ENCODE data around the gene PDCD2. TPM values are rescaled to one million over a fixed set of nuclear protein-coding genes. Genes with fewer than 3 reads are reported as not detected.

The PDCD2 gene
- total RNA-seq, 1 donor from 2014 or later, result 63.2 TPM

GRCh38 chr6:170596426-170596825 lies 12.0 kb upstream of the PDCD2 start:
- no peak for TF ChIP-seq CTCF (IDR thresholded peaks at IDR 0.05; ENCODE audit: unreplicated experiment)
- peaks cover 18% of the 10 kb centered on the region for H3K9me3 Mint-ChIP-seq (ENCODE audit: low read depth)
- H3K27ac Mint-ChIP-seq, result no peak overlapping the region
- H3K27me3 Mint-ChIP-seq, result peaks cover 4% of the 10 kb centered on the region
- no peaks in the 10 kb centered on the region for H3K4me1 Mint-ChIP-seq (ENCODE audit: low read depth)
- no peak overlapping the region for H3K4me3 Mint-ChIP-seq (ENCODE audit: low read depth)
- H3K36me3 Mint-ChIP-seq (ENCODE audit: insufficient read depth), result no peaks in the 10 kb centered on the region
- no peak for DNase-seq (ENCODE audit: low spot score, unreplicated experiment)

GRCh38 chr6:170590725-170591124 lies 6.3 kb upstream of the PDCD2 start:
- Mint-ChIP-seq H3K4me1 (ENCODE audit: low read depth) (no peaks in the 10 kb centered on the region), H3K36me3 (ENCODE audit: insufficient read depth) (peaks cover 2% of the 10 kb centered on the region), H3K27ac (no peak overlapping the region), H3K27me3 (no peaks in the 10 kb centered on the region), H3K4me3 (ENCODE audit: low read depth) (no peak overlapping the region), H3K9me3 (ENCODE audit: low read depth) (peaks cover 35% of the 10 kb centered on the region)
- no peak for TF ChIP-seq CTCF (IDR thresholded peaks at IDR 0.05; ENCODE audit: unreplicated experiment)
- no peak for DNase-seq (ENCODE audit: low spot score, unreplicated experiment)

GRCh38 chr6:170584954-170585498 lies 589 bp upstream of the PDCD2 start:
- peaks cover 9% of the 10 kb centered on the region for H3K36me3 Mint-ChIP-seq (ENCODE audit: insufficient read depth)
- peaks cover 4% of the 10 kb centered on the region for H3K9me3 Mint-ChIP-seq (ENCODE audit: low read depth)
- H3K4me1 Mint-ChIP-seq (ENCODE audit: low read depth), result peaks cover 10% of the 10 kb centered on the region
- peak overlapping the region; percentile 97 for H3K27ac Mint-ChIP-seq
- H3K27me3 Mint-ChIP-seq, result no peaks in the 10 kb centered on the region
- H3K4me3 Mint-ChIP-seq (ENCODE audit: low read depth), result peak overlapping the region; percentile 100
- DNase-seq (ENCODE audit: low spot score, unreplicated experiment), result no peak
- TF ChIP-seq CTCF (IDR thresholded peaks at IDR 0.05; ENCODE audit: unreplicated experiment), result no peak

GRCh38 chr6:170583756-170584180 lies 669 bp downstream of the PDCD2 start:
- Mint-ChIP-seq H3K27me3 (no peaks in the 10 kb centered on the region), H3K4me3 (ENCODE audit: low read depth) (peak overlapping the region; percentile 100), H3K27ac (peak overlapping the region; percentile 96), H3K4me1 (ENCODE audit: low read depth) (peaks cover 10% of the 10 kb centered on the region), H3K36me3 (ENCODE audit: insufficient read depth) (peaks cover 9% of the 10 kb centered on the region), H3K9me3 (ENCODE audit: low read depth) (no peaks in the 10 kb centered on the region)
- DNase-seq (ENCODE audit: low spot score, unreplicated experiment), result no peak
- peak; percentile 27 for TF ChIP-seq CTCF (IDR thresholded peaks at IDR 0.05; ENCODE audit: unreplicated experiment)

GRCh38 chr6:170578909-170579308 lies 5.5 kb downstream of the PDCD2 start:
- no peak for TF ChIP-seq CTCF (IDR thresholded peaks at IDR 0.05; ENCODE audit: unreplicated experiment)
- H3K36me3 Mint-ChIP-seq (ENCODE audit: insufficient read depth), result peaks cover 10% of the 10 kb centered on the region
- H3K27ac Mint-ChIP-seq, result no peak overlapping the region
- no peaks in the 10 kb centered on the region for H3K27me3 Mint-ChIP-seq
- no peak overlapping the region for H3K4me3 Mint-ChIP-seq (ENCODE audit: low read depth)
- H3K4me1 Mint-ChIP-seq (ENCODE audit: low read depth), result peaks cover 7% of the 10 kb centered on the region
- no peaks in the 10 kb centered on the region for H3K9me3 Mint-ChIP-seq (ENCODE audit: low read depth)
- no peak for DNase-seq (ENCODE audit: low spot score, unreplicated experiment)
